GM23248 (cell line): ENCODE results near the gene ATP6V0C. TPM values are rescaled to one million over a fixed set of nuclear protein-coding genes. Genes with fewer than 3 reads are reported as not detected.

Source experiments
- DNase-seq: peaks from one replicate; pipeline ENCODE4 v3.0.0-alpha.2; 2015
- H2AFZ ChIP-seq: fragments of 200-600 bp; sonication (generic); 2 replicates; pipeline ENCODE4 v1.6.1; 2016; ENCODE audit warnings: antibody characterized with exemption
- H3F3A ChIP-seq: fragments of 200-600 bp; sonication (generic); 2 replicates; pipeline ENCODE4 v1.6.1; 2016; ENCODE audit warnings: mild to moderate bottlenecking, antibody characterized with exemption, mixed run types; ENCODE audit not compliant: insufficient read depth
- H3K27ac ChIP-seq: fragments of 200-600 bp; sonication (generic); 2 replicates; pipeline ENCODE4 v1.5.1; 2016; ENCODE audit warnings: mild to moderate bottlenecking
- H3K27me3 ChIP-seq: fragments of 200-600 bp; sonication (generic); replicated peaks from 2 replicates; pipeline ENCODE4 v1.6.1; 2016; ENCODE audit warnings: mild to moderate bottlenecking; ENCODE audit not compliant: insufficient read depth
- H3K36me3 ChIP-seq: fragments of 200-600 bp; sonication (generic); 2 replicates; pipeline ENCODE4 v1.6.1; 2016; ENCODE audit warnings: low read depth, mild to moderate bottlenecking
- H3K4me1 ChIP-seq: fragments of 200-600 bp; sonication (generic); 2 replicates; pipeline ENCODE4 v1.6.1; 2016; ENCODE audit warnings: mild to moderate bottlenecking; ENCODE audit not compliant: insufficient read depth
- H3K4me2 ChIP-seq: fragments of 200-600 bp; sonication (generic); one replicate; pipeline ENCODE4 v1.6.1; 2016; ENCODE audit warnings: mild to moderate bottlenecking; ENCODE audit not compliant: unreplicated experiment
- H3K4me3 ChIP-seq: fragments of 200-600 bp; sonication (generic); 2 replicates; pipeline ENCODE4 v1.5.1; 2016; ENCODE audit warnings: mild to moderate bottlenecking
- H3K79me2 ChIP-seq: fragments of 200-600 bp; sonication (generic); 2 replicates; pipeline ENCODE4 v1.6.1; 2016; ENCODE audit warnings: mild to moderate bottlenecking; ENCODE audit not compliant: insufficient read depth
- H3K9ac ChIP-seq: fragments of 200-600 bp; sonication (generic); 2 replicates; pipeline ENCODE4 v1.6.1; 2016; ENCODE audit warnings: mild to moderate bottlenecking
- H3K9me2 ChIP-seq: fragments of 200-600 bp; sonication (generic); 2 replicates; pipeline ENCODE4 v1.6.1; 2016; ENCODE audit warnings: mixed run types, mild to moderate bottlenecking, moderate library complexity; ENCODE audit not compliant: insufficient read depth
- H3K9me3 ChIP-seq: fragments of 200-600 bp; sonication (generic); one replicate; pipeline ENCODE4 v1.6.1; 2017; ENCODE audit warnings: low read depth
- H4K20me1 ChIP-seq: fragments of 200-600 bp; sonication (generic); 2 replicates; pipeline ENCODE4 v1.6.0; 2016; ENCODE audit not compliant: insufficient read depth
- EZH2 ChIP-seq: fragments of 200-600 bp; sonication (generic); IDR thresholded peaks from 2 replicates; pipeline ENCODE4 v1.6.1; 2018; ENCODE audit warnings: antibody characterized with exemption, mild to moderate bottlenecking; ENCODE audit not compliant: insufficient read depth, poor library complexity, severe bottlenecking
- EZH2phosphoT487 ChIP-seq: fragments of 200-600 bp; sonication (generic); IDR thresholded peaks from 2 replicates; pipeline ENCODE4 v1.6.1; 2018; ENCODE audit warnings: antibody characterized with exemption, moderate library complexity, mild to moderate bottlenecking, low read depth; ENCODE audit not compliant: insufficient read depth
- WGBS, 2 experiments: methylation state at CpG; one replicate each; pipeline ENCODE4 v1.1.6; 2015 to 2017; ENCODE audit warnings: low lambda C conversion rate in 2 of 2, low coverage in 1 of 2; ENCODE audit errors: missing lambda C conversion rate in 2 of 2; 5-methylcytosine and 5-hydroxymethylcytosine counted together
- in situ Hi-C: fragments of 300-500 bp; cut with MboI; formaldehyde crosslinking; loops from 2 replicates; pipeline ENCODE4 v1.15.0; 2020
- polyA plus RNA-seq: library from polyadenylated mRNA; unstranded; fragments of >200 nt; fragmentation: Nextera tagmentation; extraction: Ambion mirVana; gene quantifications from 2 replicates; pipeline ENCODE4 v1.2.1, GENCODE V29; 2016
- total RNA-seq: library from RNA; depleted of rRNA; stranded (reverse); fragments of >200 nt; shearing (Covaris generic); gene quantifications from 2 replicates; pipeline ENCODE4 v1.2.3, GENCODE V29; 2014

The ATP6V0C gene
- total and polyA plus RNA-seq, 2 experiments from 2014 or later = 43.2 to 186 TPM

DNA sequence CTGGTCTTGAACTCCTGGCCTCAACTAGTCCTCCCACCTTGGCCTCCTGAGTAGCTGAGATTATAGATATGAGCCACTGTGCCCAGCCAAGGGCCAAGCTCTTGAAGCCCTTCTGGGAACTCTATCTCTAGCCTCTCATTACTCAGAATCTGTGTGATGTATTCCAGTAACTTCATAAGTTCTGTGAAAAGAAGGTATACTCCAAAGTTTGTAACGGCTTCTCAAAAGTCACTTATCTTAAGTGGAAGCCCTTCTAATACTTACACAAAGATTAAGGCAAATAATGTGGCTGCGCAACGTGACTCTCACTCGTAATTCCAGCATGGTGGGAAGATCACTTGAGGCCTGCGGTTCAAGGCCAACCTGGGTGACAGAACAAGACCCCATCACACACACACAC is 19.1 kb upstream of the ATP6V0C start:
- H3K27ac ChIP-seq = no peak overlapping the region
- WGBS, 2 experiments = 94 to 98% methylated on average over 5 of the region's 5 CpGs
- H3K4me1 ChIP-seq = peaks cover 6% of the 10 kb centered on the region; the same call in 1 of the 2 replicates
- in situ Hi-C loops = no loop called here
- peaks cover 20% of the 10 kb centered on the region; the same call in 1 of the 2 replicates for H3K79me2 ChIP-seq
- H3K4me2 ChIP-seq = no peak overlapping the region
- TF ChIP-seq EZH2 (no peak), EZH2phosphoT487 (no peak)
- no peaks in the 10 kb centered on the region for H3K9me2 ChIP-seq
- H3K4me3 ChIP-seq = no peak overlapping the region
- no peak for DNase-seq
- no peak overlapping the region for H2AFZ ChIP-seq
- H3F3A ChIP-seq = no peaks in the 10 kb centered on the region
- H3K9ac ChIP-seq = no peak overlapping the region
- H3K9me3 ChIP-seq = no peaks in the 10 kb centered on the region
- no peaks in the 10 kb centered on the region for H3K36me3 ChIP-seq
- H4K20me1 ChIP-seq = no peaks in the 10 kb centered on the region
- H3K27me3 ChIP-seq = no peaks in the 10 kb centered on the region

DNA sequence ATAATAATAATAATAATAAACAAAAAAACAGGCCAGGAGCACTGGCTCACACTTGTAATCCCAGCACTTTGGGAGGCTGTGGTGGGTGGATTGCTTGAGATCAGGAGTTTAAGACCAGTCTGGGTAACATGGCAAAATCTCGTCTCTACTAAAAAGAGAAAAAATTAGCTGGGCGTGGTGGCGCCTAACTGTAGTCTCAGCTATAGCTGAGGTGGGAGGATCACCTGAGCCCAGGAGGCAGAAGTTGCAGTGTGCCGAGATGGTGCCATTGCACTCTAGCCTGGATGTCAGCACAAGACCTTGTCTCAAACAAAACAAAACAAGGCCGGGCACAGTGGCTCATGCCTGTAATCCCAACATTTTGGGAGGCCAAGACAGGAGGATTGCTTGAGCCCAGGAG is 18.7 kb upstream of the ATP6V0C start:
- no peak overlapping the region for H3K4me3 ChIP-seq
- H3K79me2 ChIP-seq = peaks cover 15% of the 10 kb centered on the region; the same call in 1 of the 2 replicates
- no peaks in the 10 kb centered on the region for H3F3A ChIP-seq
- in situ Hi-C loops = no loop called here
- TF ChIP-seq EZH2phosphoT487 (no peak), EZH2 (no peak)
- no peaks in the 10 kb centered on the region for H4K20me1 ChIP-seq
- H3K27ac ChIP-seq = no peak overlapping the region
- no peaks in the 10 kb centered on the region for H3K9me2 ChIP-seq
- H3K9ac ChIP-seq = no peak overlapping the region
- WGBS, 2 experiments = 99% methylated on average over 5 of the region's 5 CpGs
- no peak overlapping the region for H3K4me2 ChIP-seq
- peaks cover 6% of the 10 kb centered on the region; the same call in 1 of the 2 replicates for H3K4me1 ChIP-seq
- no peaks in the 10 kb centered on the region for H3K27me3 ChIP-seq
- DNase-seq = no peak
- no peaks in the 10 kb centered on the region for H3K36me3 ChIP-seq
- H3K9me3 ChIP-seq = no peaks in the 10 kb centered on the region
- no peak overlapping the region for H2AFZ ChIP-seq

DNA sequence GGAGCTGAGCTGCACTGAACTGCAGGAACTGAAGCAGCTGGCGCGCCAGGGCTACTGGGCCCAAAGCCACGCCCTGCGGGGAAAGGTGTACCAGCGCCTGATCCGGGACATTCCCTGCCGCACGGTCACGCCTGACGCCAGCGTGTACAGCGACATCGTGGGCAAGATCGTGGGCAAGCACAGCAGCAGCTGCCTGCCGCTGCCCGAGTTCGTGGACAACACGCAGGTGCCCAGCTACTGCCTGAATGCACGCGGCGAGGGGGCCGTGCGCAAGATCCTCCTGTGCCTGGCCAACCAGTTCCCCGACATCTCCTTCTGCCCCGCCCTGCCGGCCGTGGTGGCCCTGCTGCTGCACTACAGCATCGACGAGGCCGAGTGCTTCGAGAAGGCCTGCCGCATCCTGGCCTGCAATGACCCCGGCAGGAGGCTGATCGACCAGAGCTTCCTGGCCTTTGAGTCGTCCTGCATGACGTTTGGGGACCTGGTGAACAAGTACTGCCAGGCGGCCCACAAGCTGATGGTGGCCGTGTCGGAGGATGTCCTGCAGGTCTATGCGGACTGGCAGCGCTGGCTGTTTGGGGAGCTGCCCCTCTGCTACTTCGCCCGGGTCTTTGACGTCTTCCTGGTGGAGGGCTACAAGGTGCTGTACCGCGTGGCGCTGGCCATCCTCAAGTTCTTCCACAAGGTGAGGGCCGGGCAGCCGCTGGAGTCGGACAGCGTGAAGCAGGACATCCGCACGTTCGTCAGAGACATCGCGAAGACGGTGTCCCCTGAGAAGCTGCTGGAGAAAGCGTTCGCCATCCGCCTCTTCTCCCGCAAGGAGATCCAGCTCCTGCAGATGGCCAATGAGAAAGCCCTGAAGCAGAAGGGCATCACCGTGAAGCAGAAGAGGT is 17.3 kb upstream of the ATP6V0C start:
- no peak for TF ChIP-seq EZH2phosphoT487
- no peak for TF ChIP-seq EZH2
- peaks cover 2% of the 10 kb centered on the region; the same call in 1 of the 2 replicates for H3K79me2 ChIP-seq
- H3K4me3 ChIP-seq = no peak overlapping the region
- 93 to 95% methylated on average over 58 to 62 of the region's 62 CpGs for WGBS, 2 experiments
- H3K9me3 ChIP-seq = no peaks in the 10 kb centered on the region
- no peaks in the 10 kb centered on the region for H3K36me3 ChIP-seq
- peaks cover 6% of the 10 kb centered on the region; the same call in 1 of the 2 replicates for H3K4me1 ChIP-seq
- no peak overlapping the region for H3K4me2 ChIP-seq
- H3K9me2 ChIP-seq = no peaks in the 10 kb centered on the region
- no peak overlapping the region for H3K9ac ChIP-seq
- no peak overlapping the region for H2AFZ ChIP-seq
- no peak for DNase-seq
- H3K27ac ChIP-seq = no peak overlapping the region
- in situ Hi-C loops = no loop called here
- H3F3A ChIP-seq = no peaks in the 10 kb centered on the region
- no peaks in the 10 kb centered on the region for H3K27me3 ChIP-seq
- H4K20me1 ChIP-seq = no peaks in the 10 kb centered on the region

DNA sequence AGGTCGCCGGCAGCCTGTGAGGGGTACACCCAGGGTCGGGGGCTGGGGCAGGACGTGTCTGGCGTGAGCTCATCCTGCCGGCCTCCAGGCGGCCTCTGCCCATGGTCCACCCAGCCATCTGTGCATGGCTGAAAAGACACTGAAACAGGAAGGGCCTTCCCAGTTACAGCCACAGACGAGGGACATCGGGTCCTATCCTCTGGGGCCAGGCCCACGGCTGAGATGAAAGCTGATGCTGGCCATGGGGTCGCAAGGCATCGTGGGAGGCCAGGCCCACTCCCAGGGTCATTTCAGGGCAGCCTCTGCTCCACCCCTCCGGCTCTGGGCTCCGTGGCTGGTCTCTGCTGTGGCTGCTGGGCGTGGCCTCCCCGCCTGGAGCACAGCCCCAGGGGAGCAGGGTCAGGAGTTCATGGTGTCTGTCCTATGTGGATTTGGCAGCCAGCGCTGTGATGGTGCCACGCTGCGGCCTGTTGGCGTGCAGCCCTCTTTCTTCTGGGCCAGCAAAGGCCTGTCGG is 16.6 kb upstream of the ATP6V0C start:
- Histone ChIP-seq H3K27ac (no peak overlapping the region), H3K79me2 (no peaks in the 10 kb centered on the region; the same call in 1 of the 2 replicates), H3K9ac (no peak overlapping the region), H3K9me3 (no peaks in the 10 kb centered on the region), H3K36me3 (no peaks in the 10 kb centered on the region), H3K4me2 (no peak overlapping the region), H2AFZ (no peak overlapping the region), H3F3A (no peaks in the 10 kb centered on the region), H3K4me3 (no peak overlapping the region), H3K27me3 (no peaks in the 10 kb centered on the region), H4K20me1 (no peaks in the 10 kb centered on the region), H3K9me2 (no peaks in the 10 kb centered on the region), H3K4me1 (peaks cover 6% of the 10 kb centered on the region; the same call in 1 of the 2 replicates)
- in situ Hi-C loops = no loop called here
- WGBS, 2 experiments = 32 to 35% methylated on average over 21 of the region's 21 CpGs
- peak; percentile 55 for DNase-seq
- TF ChIP-seq EZH2 (no peak), EZH2phosphoT487 (no peak)
